Measurements from ENCODE around the gene HBP1. TPM values are rescaled to one million over a fixed set of nuclear protein-coding genes. Genes with fewer than 3 reads are reported as not detected.

HBP1 gene
- total and polyA plus RNA-seq, 2 experiments from 2014 or later, result 36.0 to 52.8 TPM

Other genes with a start within 250 kb of the HBP1 start
- 48.8 and 53.6 TPM in 2 replicates for gene PRKAR2B, start 124.3 kb upstream of the HBP1 start, total RNA-seq (2014; rRNA removed; shearing (Covaris generic))
- gene PRKAR2B, start 124.3 kb upstream of the HBP1 start, polyA plus RNA-seq (2016; fragmentation: Nextera tagmentation; extraction: Ambion mirVana), result 50.6 and 76.8 TPM in 2 replicates